Putamen (tissue), 1 donor: ENCODE data around the gene KCNN3.

ENCODE experiments used
- DNase-seq: peaks from one replicate; pipeline ENCODE4 v3.0.0-alpha.2; 2016; ENCODE audit warnings: low spot score

KCNN3 gene

DNA sequence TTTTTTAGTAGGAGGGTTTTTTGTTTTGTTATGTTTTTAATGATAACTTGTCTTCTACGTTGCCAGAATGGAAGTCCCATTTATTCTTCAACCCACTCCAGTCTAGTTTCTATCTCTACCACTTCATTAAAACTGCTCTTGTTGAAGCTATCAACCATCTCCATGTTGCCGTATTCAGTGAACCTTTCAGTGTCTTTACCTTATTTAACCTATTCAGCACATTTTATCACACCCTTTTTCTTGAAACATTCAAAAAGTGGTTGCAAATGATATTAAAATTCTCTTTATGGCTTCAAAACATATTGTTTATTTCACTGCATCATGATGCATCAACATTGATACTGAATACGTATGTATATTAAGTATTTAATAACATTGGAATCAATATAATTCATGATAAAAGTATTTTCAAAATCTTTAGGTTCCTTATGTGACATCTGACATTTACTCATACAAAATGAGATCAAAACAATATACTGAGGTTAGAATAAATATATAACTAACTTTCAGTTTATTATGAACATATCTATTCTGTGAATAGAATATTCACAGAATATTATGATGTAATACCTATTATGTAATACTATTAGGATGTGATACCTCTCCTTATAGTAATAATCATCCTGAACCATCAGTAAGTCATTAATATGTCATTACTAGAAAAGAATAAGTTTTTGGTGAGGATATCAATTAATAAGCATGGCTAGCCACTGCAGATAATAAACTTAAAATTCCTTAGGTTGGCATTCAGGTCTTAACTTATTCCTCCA lies 210.1 kb downstream of the KCNN3 start:
- DNase-seq: no peak

DNA sequence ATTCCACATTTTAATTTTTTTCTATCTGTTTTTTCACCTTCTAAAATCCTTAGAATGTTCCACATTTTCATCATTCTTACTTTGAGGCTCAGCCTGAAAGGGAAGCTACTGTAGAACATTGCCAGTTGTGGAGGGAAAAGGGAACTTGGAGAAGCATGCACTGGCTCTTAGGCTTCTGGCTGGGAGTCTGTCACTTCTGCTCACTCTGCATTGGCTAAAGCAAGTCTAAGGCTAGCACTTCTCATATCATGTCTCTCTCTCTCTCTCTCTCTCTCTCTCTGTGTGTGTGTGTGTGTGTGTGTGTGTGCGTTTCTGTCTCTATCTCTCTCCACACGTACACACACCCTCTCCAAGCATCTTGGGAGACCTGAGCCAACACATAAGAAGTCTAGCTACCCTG lies 212.5 kb downstream of the KCNN3 start:
- DNase-seq: no peak

DNA sequence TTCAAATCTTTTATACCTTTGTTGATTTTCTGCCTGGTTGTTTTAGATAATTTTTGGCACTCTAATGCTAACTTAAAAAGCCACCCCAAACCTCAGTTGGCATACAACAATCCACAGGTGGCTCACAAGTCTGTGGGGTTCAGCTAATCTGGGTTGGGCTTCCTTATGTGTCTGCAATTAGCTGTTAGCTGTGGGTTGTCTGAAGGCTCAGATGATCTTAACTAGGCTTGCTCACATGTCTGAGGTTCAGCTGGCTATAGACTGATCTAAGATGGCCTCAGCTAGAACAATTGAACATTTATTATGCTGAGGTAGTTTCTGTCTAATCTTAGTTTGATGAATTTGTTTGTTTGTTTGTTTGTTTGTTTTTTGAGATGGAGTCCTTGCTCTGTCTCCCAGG lies 217.2 kb downstream of the KCNN3 start:
- no peak for DNase-seq
